Activated T-cell treated with anti-CD3 and anti-CD28 coated beads, Interleukin-2, amount 50 U/mL, for 24 hours (primary cell): ENCODE measurements around the gene MNT.
A peak's percentile ranks its signal among the peaks of the same experiment; 100 is the strongest.
"Not testable (repeated sequence)": the region's sequence is repeated elsewhere in the genome, so short reads cannot be mapped to it uniquely, and the experiment has no call there.

Source experiments
- DNase-seq: peaks from one replicate; pipeline ENCODE4 v3.0.0-alpha.2; 2020
- H3K27ac Mint-ChIP-seq: 2 replicates; pipeline ENCODE4 v1.8.0; 2020; ENCODE audit warnings: mild to moderate bottlenecking, mixed read lengths
- H3K27me3 Mint-ChIP-seq: 2 replicates; pipeline ENCODE4 v1.8.0; 2020; ENCODE audit warnings: mixed read lengths
- H3K36me3 Mint-ChIP-seq: 2 replicates; pipeline ENCODE4 v1.8.0; 2020; ENCODE audit warnings: low read depth, mixed read lengths
- H3K4me1 Mint-ChIP-seq: 2 replicates; pipeline ENCODE4 v1.8.0; 2020; ENCODE audit warnings: low read depth, mixed read lengths
- H3K4me3 Mint-ChIP-seq: 2 replicates; pipeline ENCODE4 v1.8.0; 2020; ENCODE audit warnings: mild to moderate bottlenecking, moderate library complexity, mixed read lengths
- H3K9me3 Mint-ChIP-seq: 2 replicates; pipeline ENCODE4 v1.8.0; 2020; ENCODE audit warnings: mixed read lengths

MNT gene

GRCh38 chr17:2400877-2401425 lies at the start of gene MNT:
Gene MNT (minus strand): TSS chr17:2401060. CDS start chr17:2400712, 348 bp downstream.
- peak; percentile 95 for DNase-seq
- Mint-ChIP-seq H3K36me3 (peaks cover 20% of the 10 kb centered on the region), H3K4me1 (peaks cover 57% of the 10 kb centered on the region), H3K27ac (peak within 1 kb of the TSS; percentile 99), H3K4me3 (peak within 1 kb of the TSS; percentile 95), H3K27me3 (no peaks in the 10 kb centered on the region), H3K9me3 (no peaks in the 10 kb centered on the region)

- peaks cover 36% of the 10 kb centered on the region for H3K4me1 Mint-ChIP-seq
- no peak overlapping the region for H3K4me3 Mint-ChIP-seq
- H3K9me3 Mint-ChIP-seq: peaks cover 5% of the 10 kb centered on the region
- no peak for DNase-seq
- H3K27ac Mint-ChIP-seq: peak overlapping the region; percentile 77
- H3K27me3 Mint-ChIP-seq: no peaks in the 10 kb centered on the region
- peaks cover 56% of the 10 kb centered on the region for H3K36me3 Mint-ChIP-seq
Observed at GRCh38 chr17:2450016-2450650, 49.3 kb upstream of the MNT start.

GRCh38 chr17:2449486-2449885 lies 48.6 kb upstream of the MNT start:
- Mint-ChIP-seq H3K9me3 (peaks cover 5% of the 10 kb centered on the region), H3K4me3 (no peak overlapping the region), H3K27ac (no peak overlapping the region), H3K27me3 (no peaks in the 10 kb centered on the region), H3K36me3 (peaks cover 58% of the 10 kb centered on the region), H3K4me1 (peaks cover 36% of the 10 kb centered on the region)
- no peak for DNase-seq

GRCh38 chr17:2447479-2447878 lies 46.6 kb upstream of the MNT start:
- not testable (repeated sequence) for H3K27ac Mint-ChIP-seq, H3K9me3 Mint-ChIP-seq, H3K27me3 Mint-ChIP-seq, H3K4me3 Mint-ChIP-seq, DNase-seq
- Mint-ChIP-seq H3K4me1 (peaks cover 20% of the 10 kb centered on the region), H3K36me3 (peaks cover 49% of the 10 kb centered on the region)

- H3K4me1 Mint-ChIP-seq: peaks cover 12% of the 10 kb centered on the region
- peaks cover 55% of the 10 kb centered on the region for H3K36me3 Mint-ChIP-seq
- no peak for DNase-seq
- H3K27ac Mint-ChIP-seq: no peak overlapping the region
- H3K4me3 Mint-ChIP-seq: no peak overlapping the region
- peaks cover 5% of the 10 kb centered on the region for H3K9me3 Mint-ChIP-seq
- no peaks in the 10 kb centered on the region for H3K27me3 Mint-ChIP-seq
Observed at GRCh38 chr17:2445638-2446037, 44.8 kb upstream of the MNT start.

- DNase-seq: no peak
- Mint-ChIP-seq H3K9me3 (peaks cover 5% of the 10 kb centered on the region), H3K36me3 (peaks cover 54% of the 10 kb centered on the region), H3K27me3 (no peaks in the 10 kb centered on the region), H3K4me3 (no peak overlapping the region), H3K27ac (no peak overlapping the region), H3K4me1 (peaks cover under 1% of the 10 kb centered on the region)
Observed at GRCh38 chr17:2444382-2444781, 43.5 kb upstream of the MNT start.

- no peak for DNase-seq
- Mint-ChIP-seq H3K27ac (no peak overlapping the region), H3K4me3 (no peak overlapping the region), H3K4me1 (peaks cover 7% of the 10 kb centered on the region), H3K9me3 (peaks cover 5% of the 10 kb centered on the region), H3K27me3 (no peaks in the 10 kb centered on the region), H3K36me3 (peaks cover 72% of the 10 kb centered on the region)
Observed at GRCh38 chr17:2442166-2442565, 41.3 kb upstream of the MNT start.

- Mint-ChIP-seq H3K4me3 (no peak overlapping the region), H3K36me3 (peaks cover 77% of the 10 kb centered on the region), H3K27ac (no peak overlapping the region), H3K27me3 (no peaks in the 10 kb centered on the region), H3K9me3 (peaks cover 2% of the 10 kb centered on the region), H3K4me1 (peaks cover 7% of the 10 kb centered on the region)
- no peak for DNase-seq
Observed at GRCh38 chr17:2440930-2441329, 40.1 kb upstream of the MNT start.

- not testable (repeated sequence) for DNase-seq, H3K27me3 Mint-ChIP-seq, H3K4me1 Mint-ChIP-seq, H3K4me3 Mint-ChIP-seq, H3K9me3 Mint-ChIP-seq, H3K27ac Mint-ChIP-seq
- H3K36me3 Mint-ChIP-seq: peaks cover 79% of the 10 kb centered on the region
Observed at GRCh38 chr17:2439997-2440396, 39.1 kb upstream of the MNT start.

- Mint-ChIP-seq H3K9me3 (no peaks in the 10 kb centered on the region), H3K4me3 (no peak overlapping the region), H3K36me3 (peaks cover 86% of the 10 kb centered on the region), H3K27ac (peak overlapping the region; percentile 37), H3K4me1 (peaks cover 7% of the 10 kb centered on the region), H3K27me3 (no peaks in the 10 kb centered on the region)
- DNase-seq: no peak
Observed at GRCh38 chr17:2438823-2439222, 38.0 kb upstream of the MNT start.

- H3K4me1 Mint-ChIP-seq: peaks cover 9% of the 10 kb centered on the region
- no peaks in the 10 kb centered on the region for H3K9me3 Mint-ChIP-seq
- H3K27ac Mint-ChIP-seq: peak overlapping the region; percentile 50
- H3K27me3 Mint-ChIP-seq: no peaks in the 10 kb centered on the region
- peaks cover 90% of the 10 kb centered on the region for H3K36me3 Mint-ChIP-seq
- no peak overlapping the region for H3K4me3 Mint-ChIP-seq
- DNase-seq: no peak
Observed at GRCh38 chr17:2436316-2436905, 35.6 kb upstream of the MNT start.

GRCh38 chr17:2435862-2436261 lies 35.0 kb upstream of the MNT start:
- Mint-ChIP-seq H3K36me3 (peaks cover 87% of the 10 kb centered on the region), H3K4me3 (no peak overlapping the region), H3K9me3 (no peaks in the 10 kb centered on the region), H3K27ac (peak overlapping the region; percentile 50), H3K27me3 (no peaks in the 10 kb centered on the region), H3K4me1 (peaks cover 9% of the 10 kb centered on the region)
- no peak for DNase-seq

- H3K4me3 Mint-ChIP-seq: no peak overlapping the region
- H3K27ac Mint-ChIP-seq: peak overlapping the region; percentile 28
- H3K27me3 Mint-ChIP-seq: no peaks in the 10 kb centered on the region
- DNase-seq: no peak
- H3K4me1 Mint-ChIP-seq: peaks cover 9% of the 10 kb centered on the region
- peaks cover 81% of the 10 kb centered on the region for H3K36me3 Mint-ChIP-seq
- no peaks in the 10 kb centered on the region for H3K9me3 Mint-ChIP-seq
Observed at GRCh38 chr17:2435181-2435741, 34.4 kb upstream of the MNT start.

GRCh38 chr17:2433696-2434095 lies 32.8 kb upstream of the MNT start:
- Mint-ChIP-seq H3K27me3 (no peaks in the 10 kb centered on the region), H3K4me1 (peaks cover 2% of the 10 kb centered on the region), H3K9me3 (no peaks in the 10 kb centered on the region), H3K36me3 (peaks cover 71% of the 10 kb centered on the region), H3K4me3 (no peak overlapping the region), H3K27ac (peak overlapping the region; percentile 42)
- no peak for DNase-seq

- no peak for DNase-seq
- H3K4me1 Mint-ChIP-seq: no peaks in the 10 kb centered on the region
- H3K27me3 Mint-ChIP-seq: no peaks in the 10 kb centered on the region
- peaks cover 47% of the 10 kb centered on the region for H3K36me3 Mint-ChIP-seq
- H3K27ac Mint-ChIP-seq: peak overlapping the region; percentile 38
- no peak overlapping the region for H3K4me3 Mint-ChIP-seq
- no peaks in the 10 kb centered on the region for H3K9me3 Mint-ChIP-seq
Observed at GRCh38 chr17:2427910-2428309, 27.1 kb upstream of the MNT start.
